Activated CD4-positive, alpha-beta T cell treated with anti-CD3 and anti-CD28 coated beads, Interleukin-2, amount 50 U/mL, for 24 hours (primary cell): ENCODE results near the gene SRXN1.
A peak's percentile ranks its signal among the peaks of the same experiment; 100 is the strongest.

ENCODE experiments used
- DNase-seq, 2 donors: peaks; one replicate each; pipeline ENCODE4 v3.0.0-alpha.2; 2020; ENCODE audit warnings: low read depth in 1 of 2, low spot score in 1 of 2

Gene SRXN1

GRCh38 chr20:675453-676314 lies 22.7 kb upstream of the SRXN1 start, which contains the start of gene SCRT2:
SCRT2 (minus strand) TSS chr20:675802; CDS start chr20:675601, 201 bp downstream.
- peak; percentile 24 to 34 for DNase-seq

- no peak for DNase-seq
These were observed 22.0 kb upstream of the SRXN1 start for GRCh38 chr20:675033-675452.

GRCh38 chr20:673603-674001 lies 20.6 kb upstream of the SRXN1 start:
- no peak for DNase-seq

- no peak for DNase-seq
These were observed 20.1 kb upstream of the SRXN1 start for GRCh38 chr20:672963-673602.

GRCh38 chr20:671252-672030 lies 18.4 kb upstream of the SRXN1 start:
- no peak for DNase-seq

- DNase-seq = no peak
These were observed 16.6 kb upstream of the SRXN1 start for GRCh38 chr20:669573-669972.

- no peak for DNase-seq
These were observed 15.6 kb upstream of the SRXN1 start for GRCh38 chr20:668638-669037.

- no peak for DNase-seq
These were observed 15.1 kb upstream of the SRXN1 start for GRCh38 chr20:668050-668449.

GRCh38 chr20:667351-668034 lies 14.5 kb upstream of the SRXN1 start:
- DNase-seq = peak; percentile 31 to 44

GRCh38 chr20:666877-667276 lies 13.9 kb upstream of the SRXN1 start:
- no peak for DNase-seq

GRCh38 chr20:665276-665675 lies 12.3 kb upstream of the SRXN1 start:
- no peak for DNase-seq

- DNase-seq = no peak
These were observed 11.6 kb upstream of the SRXN1 start for GRCh38 chr20:664576-664975.

- no peak for DNase-seq
These were observed 11.2 kb upstream of the SRXN1 start for GRCh38 chr20:664151-664550.

- no peak for DNase-seq
These were observed 10.5 kb upstream of the SRXN1 start for GRCh38 chr20:663315-664090.

- DNase-seq = no peak
These were observed 9.5 kb upstream of the SRXN1 start for GRCh38 chr20:662277-663192.

GRCh38 chr20:661474-662270 lies 8.7 kb upstream of the SRXN1 start:
- DNase-seq = no peak

- DNase-seq = no peak
These were observed 5.8 kb upstream of the SRXN1 start for GRCh38 chr20:658731-659291.

GRCh38 chr20:658202-658601 lies 5.2 kb upstream of the SRXN1 start:
- DNase-seq = no peak
